Measurements from ENCODE around the gene GP1BA.
"Not testable (repeated sequence)": the region's sequence is repeated elsewhere in the genome, so short reads cannot be mapped to it uniquely, and the experiment has no call there.

Gene GP1BA

DNA sequence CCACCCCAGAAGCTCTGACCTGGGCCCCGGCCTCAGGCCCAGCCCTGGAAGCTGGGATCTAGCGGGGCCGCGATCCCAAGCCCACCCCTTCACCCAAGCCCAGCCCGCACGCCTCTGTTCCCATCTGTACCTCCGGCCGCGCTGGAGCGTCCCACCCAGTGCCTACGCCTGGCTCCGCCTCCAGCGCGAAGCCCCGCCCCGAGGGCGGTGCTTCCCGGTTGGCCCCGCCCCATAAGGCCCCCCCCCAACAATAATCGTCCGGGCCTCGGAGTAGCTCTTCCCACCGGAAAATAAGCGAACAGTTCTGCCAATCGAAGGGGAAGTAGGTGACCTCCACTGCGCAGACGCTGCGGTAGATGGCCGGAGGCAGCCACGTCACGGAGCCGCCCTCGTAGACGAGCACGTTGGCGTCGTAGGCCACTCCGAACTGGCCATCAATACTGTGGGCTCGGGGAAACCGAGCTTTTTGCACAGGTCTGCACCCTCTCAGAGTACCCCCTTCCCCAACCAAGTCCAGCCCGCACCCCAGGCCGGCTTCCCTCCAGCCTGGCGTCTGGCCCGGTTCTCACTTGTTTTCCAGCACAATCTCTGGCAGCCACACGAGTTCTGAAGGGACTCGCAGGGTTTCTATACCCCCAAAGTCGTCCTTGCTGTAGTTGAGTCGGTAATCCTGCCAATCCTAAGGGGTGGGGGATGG is 30.3 kb upstream of the GP1BA start:
- DNase-seq = no peak

DNA sequence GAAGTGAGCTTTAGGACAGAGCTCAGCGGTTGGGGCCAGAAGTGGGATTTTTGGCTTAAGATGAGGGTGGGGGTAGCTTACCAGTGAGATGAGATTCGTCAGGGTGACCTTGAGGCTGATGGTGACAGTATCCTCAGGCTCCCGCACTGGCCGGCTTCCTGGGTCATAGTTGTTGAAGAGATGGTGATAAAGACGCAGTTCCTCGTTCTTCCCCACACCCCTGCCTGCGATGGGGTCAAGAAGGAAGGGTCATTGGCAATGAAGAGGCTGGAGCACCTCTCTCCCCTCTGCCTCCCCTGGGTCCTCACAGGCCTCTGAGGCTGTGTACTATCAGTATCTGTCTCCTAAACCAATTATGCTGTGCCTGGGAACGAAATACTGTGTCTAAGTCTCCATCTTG is 29.5 kb upstream of the GP1BA start:
- DNase-seq = no peak

DNA sequence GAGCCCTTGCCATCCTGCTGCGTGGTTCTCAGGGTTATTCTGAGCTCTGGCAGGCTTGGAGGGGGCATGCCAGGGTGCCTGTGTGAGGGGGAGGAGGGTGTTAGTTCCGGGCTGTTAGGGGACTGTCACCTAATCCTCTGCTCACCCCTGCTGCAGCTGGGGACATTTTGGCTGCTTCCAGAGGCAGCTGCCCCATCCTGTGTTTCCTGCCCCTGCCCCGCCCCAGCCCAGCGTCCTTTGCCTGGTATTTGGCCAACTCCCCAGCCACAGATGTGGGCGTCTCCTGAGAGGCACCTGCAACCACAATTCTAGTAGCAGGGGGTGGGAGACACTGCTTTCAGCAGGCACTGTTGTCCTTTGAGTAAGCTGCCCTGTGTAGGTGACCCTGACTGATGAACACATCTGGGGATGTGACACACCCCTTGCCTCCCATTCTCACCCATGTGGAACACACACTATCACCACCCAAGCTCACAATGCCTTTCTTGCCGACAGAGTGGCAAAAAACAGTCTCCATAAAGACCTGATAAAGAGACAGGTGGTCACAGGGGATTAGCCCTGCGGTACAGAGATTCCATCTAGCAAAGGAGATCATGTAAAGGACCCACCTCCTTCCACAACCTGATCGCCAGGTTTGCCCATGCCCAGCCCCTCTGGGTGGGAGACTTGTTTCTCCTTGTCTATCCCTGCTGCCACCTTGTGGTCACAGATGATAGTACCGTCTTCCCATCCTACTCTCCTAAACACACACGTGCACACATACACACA is 28.8 kb upstream of the GP1BA start, which contains the start of gene CHRNE:
CHRNE (minus strand) TSS at position 48 of the 768 bp plus-strand sequence; CDS start at position 13, 35 bp downstream.
- peak; percentile 43 for DNase-seq

DNA sequence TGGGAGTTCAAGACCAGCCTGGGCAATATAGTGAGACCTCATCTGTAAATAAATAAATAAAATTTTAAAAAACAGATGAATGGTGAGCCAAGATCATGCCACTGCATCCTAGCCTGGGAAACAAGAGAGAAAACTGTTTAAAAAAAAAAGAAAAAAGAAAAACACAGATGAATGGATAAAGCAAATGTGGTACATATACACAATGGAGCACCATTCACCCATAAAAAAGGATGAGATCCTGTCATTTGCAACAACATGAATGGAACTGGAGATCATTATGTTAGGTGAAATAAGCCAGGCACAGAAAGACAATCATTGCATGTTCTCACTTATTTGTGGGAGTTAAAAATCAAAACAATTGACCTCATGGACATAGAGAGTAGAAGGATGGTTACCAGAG is 25.4 kb upstream of the GP1BA start:
- not testable (repeated sequence) for DNase-seq

DNA sequence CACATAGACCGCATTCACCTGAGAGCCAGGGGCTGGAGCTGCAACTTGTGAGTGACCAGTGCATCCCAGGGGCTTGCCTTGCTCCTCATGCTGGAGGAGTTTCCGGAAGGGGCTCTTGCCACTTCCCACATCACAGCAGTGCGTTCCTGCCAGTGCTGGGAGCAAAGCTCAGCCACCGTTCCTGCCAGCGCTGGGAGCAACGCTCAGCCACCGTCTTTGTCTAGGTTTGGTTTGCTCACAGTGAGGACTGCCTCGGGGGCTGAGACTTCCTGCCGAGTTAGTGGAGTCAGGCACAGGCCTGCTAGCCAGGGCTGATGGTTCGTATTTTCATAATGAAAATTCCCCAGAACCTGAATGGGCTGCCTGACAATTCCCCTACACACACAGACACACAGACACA is 23.8 kb upstream of the GP1BA start:
- no peak for DNase-seq

DNA sequence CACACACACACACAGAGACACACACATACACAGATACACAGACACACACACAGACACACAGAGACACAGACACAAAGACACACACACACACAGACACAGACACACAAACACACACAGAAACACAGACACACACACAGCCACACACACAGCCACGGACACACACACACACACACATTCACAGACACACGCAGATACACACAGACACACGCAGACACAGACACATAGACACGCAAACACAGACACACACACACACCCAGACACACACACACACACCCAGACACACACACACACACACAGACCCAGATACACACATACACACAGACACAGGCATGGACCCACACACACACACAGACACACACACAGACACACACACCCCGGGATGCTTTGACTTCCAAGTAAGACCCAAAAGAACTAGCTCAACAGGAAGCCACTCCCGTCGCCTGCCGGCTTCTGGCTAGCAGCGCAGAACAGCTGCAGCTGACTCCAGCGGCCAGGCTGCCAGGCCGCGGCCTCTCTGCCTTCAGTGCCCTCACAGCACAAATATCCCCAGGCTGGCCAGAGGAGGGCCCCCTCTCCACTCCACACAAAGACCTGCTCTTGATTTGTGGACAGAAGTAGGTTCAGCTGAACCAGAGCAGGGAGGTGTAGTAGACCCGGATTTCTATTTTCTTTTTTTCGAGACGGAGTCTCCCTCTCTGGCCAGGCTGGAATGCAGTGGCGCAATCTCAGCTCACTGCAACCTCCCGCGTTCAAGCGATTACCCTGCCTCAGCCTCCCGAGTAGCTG is 23.2 kb upstream of the GP1BA start:
- peak; percentile 86 for DNase-seq

DNA sequence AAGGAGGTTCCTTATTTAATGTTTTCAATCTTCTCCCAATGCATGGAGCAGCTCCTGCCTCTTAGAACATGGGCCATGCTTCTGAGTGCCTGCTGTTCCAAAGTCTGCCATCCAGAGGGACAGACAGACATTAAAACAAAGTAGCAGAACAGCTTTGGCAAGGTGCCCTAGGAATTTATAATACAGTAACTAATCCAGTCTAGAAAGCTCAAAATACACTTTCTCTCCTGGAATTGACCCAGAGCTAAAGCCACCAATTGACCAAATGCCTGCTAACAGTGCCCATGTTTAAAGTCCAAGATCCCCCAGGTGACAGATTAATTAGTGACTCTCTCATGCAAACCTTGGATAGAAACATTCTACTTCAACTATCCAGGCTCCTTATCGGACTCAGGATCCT is 18.1 kb upstream of the GP1BA start:
- DNase-seq = no peak

DNA sequence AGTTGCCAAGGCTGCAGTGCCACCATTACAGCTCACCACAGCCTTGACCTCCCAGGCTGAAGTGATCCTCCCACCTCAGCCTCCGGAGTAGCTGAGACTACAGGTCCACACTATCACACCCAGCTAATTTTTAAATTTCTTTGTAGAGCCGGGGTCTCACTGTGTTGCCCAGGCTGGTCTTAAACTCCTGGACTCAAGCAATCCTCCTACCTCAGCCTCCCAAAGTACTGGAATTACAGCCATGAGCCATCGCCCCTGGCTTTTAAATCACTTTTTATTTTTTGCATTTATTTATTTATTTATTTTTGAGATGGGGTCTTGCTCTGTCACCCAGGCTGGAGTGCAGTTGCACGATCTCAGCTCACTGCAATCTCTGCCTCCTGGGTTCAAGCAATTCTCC is 17.5 kb upstream of the GP1BA start:
- DNase-seq = not testable (repeated sequence)

DNA sequence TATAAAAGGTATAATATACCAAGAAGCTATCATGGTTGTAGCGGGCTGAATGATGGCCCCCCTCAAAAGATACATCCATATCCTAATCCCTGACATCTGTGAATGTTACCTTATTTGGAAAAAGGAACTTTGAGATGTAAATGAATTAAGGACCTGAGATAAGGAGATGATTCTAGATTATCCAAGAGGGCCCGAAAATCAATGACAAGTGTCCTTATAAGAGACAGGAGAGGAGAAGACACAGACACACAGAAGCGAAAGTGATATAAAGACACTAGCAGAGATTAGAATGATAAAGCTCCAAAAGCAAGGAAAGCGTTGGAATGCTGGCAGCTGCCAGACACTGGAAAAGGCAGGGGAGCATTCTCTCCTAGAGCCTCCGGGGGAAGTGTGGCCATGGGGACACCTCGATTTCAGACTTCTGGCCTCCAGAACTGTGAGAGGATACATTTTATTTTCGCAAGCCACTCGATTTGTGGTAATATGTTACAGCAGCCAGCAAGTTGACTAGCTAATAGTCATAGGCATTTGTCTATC is 12.5 kb upstream of the GP1BA start:
- DNase-seq = no peak

DNA sequence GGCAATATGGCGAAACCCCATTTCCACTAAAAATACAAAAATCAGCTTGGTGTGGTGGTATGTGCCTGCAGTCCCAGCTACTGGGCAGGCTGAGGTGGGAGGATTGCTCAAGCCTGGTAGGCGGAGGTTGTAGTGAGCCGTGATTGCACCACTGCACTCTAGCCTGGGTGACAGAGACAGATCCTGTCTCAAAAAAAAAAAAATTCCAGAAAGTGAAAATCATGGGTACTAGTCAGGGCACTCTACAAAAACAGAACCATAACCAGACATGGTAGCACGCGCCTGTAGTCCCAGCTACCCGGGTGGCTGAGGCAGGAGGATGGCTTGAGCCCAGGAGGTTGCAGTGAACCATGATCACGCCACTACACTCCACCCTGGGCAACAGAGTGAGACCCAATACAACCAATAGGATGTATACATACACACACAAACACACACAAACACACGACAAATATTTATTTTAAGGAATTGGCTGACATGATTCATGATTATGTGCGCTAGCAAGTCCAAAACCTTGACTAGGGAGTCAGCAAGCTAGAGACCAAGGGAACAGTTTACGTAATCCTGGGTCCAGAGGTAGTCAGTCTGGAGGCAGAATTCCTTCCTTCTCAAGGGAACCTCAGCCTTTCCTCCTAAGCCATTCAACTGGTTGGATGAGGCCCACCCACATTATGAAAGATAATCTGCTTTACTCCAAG is 11.6 kb upstream of the GP1BA start:
- DNase-seq = no peak

DNA sequence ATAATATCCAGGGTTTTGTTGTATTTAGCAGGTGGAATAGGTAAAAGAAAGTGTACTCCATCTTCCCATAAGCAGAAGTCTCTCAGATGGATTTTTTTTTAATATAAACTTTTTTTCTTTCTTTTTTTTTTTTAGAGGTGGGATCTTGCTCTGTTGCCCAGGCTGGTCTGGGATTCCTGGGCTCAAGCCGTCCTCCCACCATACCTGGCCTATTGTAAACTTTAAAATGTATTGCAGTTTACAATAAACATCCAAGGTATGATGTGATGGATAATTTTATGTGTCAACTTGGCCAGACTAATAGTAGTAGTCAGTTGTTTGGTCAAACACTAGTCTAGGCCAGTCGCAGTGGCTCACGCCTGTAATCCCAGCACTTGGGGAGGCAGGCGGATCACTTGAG is 10.8 kb upstream of the GP1BA start:
- no peak for DNase-seq

DNA sequence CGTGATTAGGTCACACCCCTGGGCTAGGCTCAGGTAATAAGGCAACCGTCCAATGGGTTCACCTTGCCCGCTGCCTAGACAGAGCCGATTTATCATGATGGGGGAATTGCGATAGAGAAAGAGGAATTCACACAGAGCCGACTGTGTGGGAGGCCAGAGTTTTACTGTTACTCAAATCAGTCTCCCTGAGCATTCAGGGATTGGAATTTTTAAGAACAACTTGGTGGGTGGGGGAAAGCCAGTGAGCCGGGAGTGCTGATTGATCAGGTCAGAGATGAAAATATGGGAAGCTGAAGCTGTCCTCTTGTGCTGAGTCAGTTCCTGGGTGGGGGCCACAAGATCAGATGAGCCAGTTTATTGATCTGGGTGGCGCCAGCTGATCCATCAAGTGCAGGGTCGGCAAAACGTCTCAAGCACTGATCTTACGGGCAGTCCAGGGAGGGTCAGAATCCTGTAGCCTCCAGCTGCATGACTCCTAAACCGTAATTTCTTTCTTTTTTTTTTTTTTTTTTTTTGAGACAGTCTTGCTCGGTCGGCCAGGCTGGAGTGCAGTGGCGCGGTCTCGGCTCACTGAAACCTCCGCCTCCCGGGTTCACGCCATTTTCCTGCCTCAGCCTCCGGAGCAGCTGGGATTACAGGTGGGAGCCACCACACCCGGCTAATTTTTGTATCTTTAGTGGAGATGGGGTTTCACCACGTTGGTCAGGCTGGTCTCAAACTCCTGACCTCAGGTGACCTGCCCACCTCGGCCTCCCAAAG is 5.3 kb upstream of the GP1BA start:
- DNase-seq = not testable (repeated sequence)

DNA sequence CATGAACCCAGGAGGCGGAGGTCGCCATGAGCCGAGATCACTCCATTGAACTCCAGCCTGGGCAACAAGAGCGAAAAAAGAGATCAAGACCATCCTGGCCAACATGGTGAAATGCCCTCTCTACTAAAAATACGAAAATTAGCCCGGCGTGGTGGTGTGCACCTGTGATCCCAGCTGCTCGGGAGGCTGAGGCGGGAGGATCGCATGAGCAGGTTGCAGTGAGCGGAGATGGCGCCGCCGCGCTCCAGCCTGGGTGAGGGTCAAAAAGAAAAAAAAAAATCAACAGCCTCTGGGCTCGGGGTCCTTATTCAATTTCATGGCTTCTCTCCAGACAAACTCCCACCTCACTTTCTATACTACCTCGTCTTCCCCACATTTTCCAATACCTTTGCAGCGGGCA is 3.2 kb upstream of the GP1BA start:
- DNase-seq = no peak

DNA sequence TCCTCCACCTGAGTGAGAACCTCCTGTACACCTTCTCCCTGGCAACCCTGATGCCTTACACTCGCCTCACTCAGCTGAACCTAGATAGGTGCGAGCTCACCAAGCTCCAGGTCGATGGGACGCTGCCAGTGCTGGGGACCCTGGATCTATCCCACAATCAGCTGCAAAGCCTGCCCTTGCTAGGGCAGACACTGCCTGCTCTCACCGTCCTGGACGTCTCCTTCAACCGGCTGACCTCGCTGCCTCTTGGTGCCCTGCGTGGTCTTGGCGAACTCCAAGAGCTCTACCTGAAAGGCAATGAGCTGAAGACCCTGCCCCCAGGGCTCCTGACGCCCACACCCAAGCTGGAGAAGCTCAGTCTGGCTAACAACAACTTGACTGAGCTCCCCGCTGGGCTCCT is 679 bp downstream of the GP1BA start:
- DNase-seq = no peak

DNA sequence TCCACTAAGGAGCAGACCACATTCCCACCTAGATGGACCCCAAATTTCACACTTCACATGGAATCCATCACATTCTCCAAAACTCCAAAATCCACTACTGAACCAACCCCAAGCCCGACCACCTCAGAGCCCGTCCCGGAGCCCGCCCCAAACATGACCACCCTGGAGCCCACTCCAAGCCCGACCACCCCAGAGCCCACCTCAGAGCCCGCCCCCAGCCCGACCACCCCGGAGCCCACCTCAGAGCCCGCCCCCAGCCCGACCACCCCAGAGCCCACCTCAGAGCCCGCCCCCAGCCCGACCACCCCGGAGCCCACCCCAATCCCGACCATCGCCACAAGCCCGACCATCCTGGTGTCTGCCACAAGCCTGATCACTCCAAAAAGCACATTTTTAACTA is 1.6 kb downstream of the GP1BA start:
- no peak for DNase-seq

DNA sequence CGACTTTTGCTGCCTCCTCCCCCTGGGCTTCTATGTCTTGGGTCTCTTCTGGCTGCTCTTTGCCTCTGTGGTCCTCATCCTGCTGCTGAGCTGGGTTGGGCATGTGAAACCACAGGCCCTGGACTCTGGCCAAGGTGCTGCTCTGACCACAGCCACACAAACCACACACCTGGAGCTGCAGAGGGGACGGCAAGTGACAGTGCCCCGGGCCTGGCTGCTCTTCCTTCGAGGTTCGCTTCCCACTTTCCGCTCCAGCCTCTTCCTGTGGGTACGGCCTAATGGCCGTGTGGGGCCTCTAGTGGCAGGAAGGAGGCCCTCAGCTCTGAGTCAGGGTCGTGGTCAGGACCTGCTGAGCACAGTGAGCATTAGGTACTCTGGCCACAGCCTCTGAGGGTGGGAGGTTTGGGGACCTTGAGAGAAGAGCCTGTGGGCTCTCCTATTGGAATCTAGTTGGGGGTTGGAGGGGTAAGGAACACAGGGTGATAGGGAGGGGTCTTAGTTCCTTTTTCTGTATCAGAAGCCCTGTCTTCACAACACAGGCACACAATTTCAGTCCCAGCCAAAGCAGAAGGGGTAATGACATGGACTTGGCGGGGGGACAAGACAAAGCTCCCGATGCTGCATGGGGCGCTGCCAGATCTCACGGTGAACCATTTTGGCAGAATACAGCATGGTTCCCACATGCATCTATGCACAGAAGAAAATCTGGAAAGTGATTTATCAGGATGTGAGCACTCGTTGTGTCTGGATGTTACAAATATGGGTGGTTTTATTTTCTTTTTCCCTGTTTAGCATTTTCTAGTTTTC is 2.3 kb downstream of the GP1BA start:
- peak; percentile 82 for DNase-seq

DNA sequence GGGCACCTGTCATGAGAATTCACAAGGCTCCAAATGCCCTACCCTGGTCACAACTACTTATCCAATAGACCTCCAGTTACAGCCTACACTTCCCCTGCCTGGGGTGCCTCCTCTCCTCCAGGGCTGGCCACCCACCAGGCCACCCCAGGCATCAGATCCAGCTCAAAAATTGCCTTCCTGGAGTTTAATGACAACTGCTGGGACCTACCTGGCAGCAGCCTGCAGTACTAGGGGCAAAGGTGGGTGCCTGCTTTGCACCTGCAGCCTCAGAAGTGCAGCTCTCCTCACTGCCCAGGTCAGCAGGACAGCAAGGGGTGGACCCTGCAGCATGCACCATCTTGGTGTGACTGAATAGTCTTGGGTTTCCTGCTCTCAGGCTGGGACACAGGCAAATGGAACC is 3.6 kb downstream of the GP1BA start:
- no peak for DNase-seq

DNA sequence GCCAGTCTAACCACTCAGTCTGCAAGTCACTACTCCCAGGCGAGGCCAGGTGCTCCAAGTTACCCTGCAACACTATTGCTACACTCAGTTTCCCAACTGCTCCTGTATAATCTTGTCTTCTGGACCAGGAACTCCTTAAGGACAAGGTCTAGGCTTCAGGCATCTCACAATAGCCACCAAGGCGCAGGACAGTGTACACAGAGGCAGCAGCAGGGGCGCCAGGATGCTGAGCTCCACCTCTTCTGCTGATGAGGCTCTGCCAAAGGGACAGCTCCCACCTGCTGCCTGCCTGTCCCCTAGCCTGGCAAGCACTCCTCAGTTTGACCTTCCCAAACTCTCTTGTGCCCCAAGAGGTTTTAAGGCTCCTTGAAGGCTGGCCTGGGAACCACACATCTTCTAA is 4.4 kb downstream of the GP1BA start:
- no peak for DNase-seq

DNA sequence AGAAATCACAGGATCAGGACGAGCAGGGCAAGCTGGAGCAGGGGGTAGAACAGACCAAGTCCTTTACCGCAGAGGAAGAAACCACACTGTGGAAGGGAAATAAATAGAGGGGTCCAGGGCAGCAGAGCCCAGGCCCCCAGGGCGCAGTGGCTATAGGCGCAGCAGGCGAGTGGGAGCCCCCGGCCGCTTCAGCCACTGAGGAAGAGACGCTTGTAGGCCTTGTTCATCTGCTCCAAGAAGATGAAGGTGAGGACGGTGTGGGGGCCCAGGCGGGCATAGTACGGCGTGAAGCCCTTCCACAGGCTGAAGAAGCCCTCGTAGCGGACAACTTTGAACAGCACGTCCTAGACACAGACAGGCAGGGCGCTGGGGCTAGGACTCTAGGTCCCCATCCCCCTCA is 5.5 kb downstream of the GP1BA start:
- DNase-seq = no peak

DNA sequence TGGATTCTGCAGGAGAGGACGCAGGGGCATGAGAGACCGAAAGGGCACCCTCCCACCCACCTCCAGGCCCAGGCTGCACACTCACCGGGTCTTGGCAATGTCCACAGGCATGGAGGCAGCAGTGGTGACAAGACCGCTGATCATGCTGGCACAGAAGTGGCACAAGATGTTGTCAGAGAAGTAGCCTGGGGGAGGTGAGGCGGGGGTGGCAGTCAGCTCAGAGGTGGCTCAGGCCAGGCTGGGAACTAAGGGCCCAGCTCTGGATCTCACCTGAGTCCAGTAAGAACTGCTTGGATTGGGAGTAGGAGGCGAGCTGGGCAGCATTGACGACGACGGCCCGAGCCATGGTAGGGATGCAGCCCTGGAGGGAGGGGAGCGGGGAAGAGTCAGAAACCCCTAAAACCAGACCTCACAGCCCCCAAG is 6.0 kb downstream of the GP1BA start:
- no peak for DNase-seq

All from GDM1 (cell line).